ENCODE measurements around the gene GANC.

The GANC gene

DNA sequence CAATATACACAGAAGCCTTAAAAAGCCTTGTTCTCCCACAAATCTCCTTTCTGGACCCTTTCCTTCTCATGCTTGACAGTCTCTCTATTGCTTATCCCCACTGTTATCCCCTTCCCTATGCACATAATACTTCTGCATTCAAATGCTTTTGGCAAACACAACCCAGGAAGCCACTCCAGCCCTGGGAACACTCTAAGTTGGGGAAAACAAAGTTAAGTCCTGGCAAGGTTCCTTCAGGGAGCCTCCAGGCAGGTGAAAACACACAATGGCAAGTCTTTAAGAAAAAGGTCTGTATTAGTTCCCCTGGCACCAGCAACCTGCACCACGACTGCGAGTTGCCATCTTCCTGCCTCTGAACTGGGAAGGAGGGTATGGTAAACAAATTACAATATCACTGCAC lies 19.7 kb upstream of the GANC start:
- H3K36me3 ChIP-seq (ENCODE audit: control insufficient read depth in 2 of 2, insufficient read depth in 2 of 2, low read length in 2 of 2) = peaks cover 12 to 15% of the 10 kb centered on the region in 2 donors
- H3K9ac ChIP-seq (ENCODE audit: low read length in 2 of 2) = no peak overlapping the region
- no peaks in the 10 kb centered on the region for H3K9me3 ChIP-seq (ENCODE audit: control insufficient read depth in 2 of 2, low read length in 2 of 2)
- no peaks in the 10 kb centered on the region for H3K27me3 ChIP-seq (ENCODE audit: control insufficient read depth in 1 of 2, insufficient read depth in 2 of 2, low read length in 2 of 2)
- no peak overlapping the region for H3K4me3 ChIP-seq (ENCODE audit: low read length in 2 of 2)
- no peaks in the 10 kb centered on the region for H3K4me1 ChIP-seq (ENCODE audit: control insufficient read depth, insufficient read depth, low read length)
- H3K27ac ChIP-seq (ENCODE audit: low read length) = no peak overlapping the region

DNA sequence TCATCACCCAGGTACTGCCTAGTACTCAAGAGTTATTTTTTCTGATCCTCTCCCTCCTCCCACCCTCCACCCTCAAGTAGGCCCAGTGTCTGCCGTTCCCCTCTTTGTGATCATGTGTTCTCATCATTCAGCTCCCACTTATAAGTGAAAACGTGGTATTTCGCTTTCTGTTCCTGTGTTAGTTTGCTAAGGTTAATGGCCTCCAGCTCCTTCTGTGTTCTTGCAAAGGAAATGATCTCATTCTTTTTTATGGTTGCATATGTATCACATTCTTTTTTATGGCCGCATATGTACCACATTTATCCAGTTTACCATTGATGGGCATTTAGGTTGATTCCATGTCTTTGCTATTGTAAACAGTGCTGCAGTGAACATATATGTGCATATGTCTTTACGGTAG lies 8.2 kb upstream of the GANC start:
- Histone ChIP-seq H3K27me3 (ENCODE audit: control insufficient read depth in 1 of 2, insufficient read depth in 2 of 2, low read length in 2 of 2) (no peaks in the 10 kb centered on the region), H3K4me1 (ENCODE audit: control insufficient read depth, insufficient read depth, low read length) (no peaks in the 10 kb centered on the region), H3K9ac (ENCODE audit: low read length in 2 of 2) (no peak overlapping the region), H3K36me3 (ENCODE audit: control insufficient read depth in 2 of 2, insufficient read depth in 2 of 2, low read length in 2 of 2) (peaks cover 21 to 34% of the 10 kb centered on the region in 2 donors), H3K4me3 (ENCODE audit: low read length in 2 of 2) (no peak overlapping the region), H3K27ac (ENCODE audit: low read length) (no peak overlapping the region), H3K9me3 (ENCODE audit: control insufficient read depth in 2 of 2, low read length in 2 of 2) (no peaks in the 10 kb centered on the region)

DNA sequence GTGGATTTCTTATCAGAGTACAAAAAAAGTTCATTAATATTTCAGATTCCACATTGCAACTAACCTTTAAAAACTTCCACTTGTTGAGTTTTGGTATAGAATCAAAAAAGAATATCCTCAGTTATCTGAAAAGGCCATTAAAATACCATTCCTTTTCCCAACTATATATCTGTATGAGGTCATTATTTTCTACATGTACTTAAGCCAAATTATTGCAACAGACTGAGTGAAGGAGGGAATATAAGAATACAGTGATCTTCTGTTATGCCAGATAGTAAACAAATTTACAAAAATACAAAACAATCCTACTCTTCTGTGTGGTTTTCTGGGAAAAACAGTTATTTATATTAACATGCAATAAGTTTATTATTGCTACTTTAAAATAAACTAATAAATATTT lies 5.7 kb upstream of the GANC start:
- Histone ChIP-seq H3K4me3 (ENCODE audit: low read length in 2 of 2) (no peak overlapping the region), H3K36me3 (ENCODE audit: control insufficient read depth in 2 of 2, insufficient read depth in 2 of 2, low read length in 2 of 2) (peaks cover 15 to 20% of the 10 kb centered on the region in 2 donors)

DNA sequence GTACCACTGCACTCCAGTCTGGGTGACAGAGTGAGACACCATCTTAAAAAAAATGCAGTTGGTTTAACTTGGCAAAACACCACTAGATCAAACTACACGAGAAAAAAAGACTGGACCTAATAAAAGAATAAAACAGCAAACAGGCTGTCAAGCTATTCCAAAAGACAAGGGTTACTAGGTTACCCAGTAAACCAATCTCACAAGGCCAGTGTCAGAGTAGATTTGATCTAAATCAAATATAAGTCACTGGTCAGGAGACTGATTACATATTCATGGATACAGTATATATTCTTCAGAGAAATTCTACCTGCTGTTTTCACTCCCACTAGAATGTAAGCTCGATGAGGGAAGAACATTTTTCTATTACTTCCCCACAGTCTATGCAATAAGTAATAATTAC lies 2.5 kb upstream of the GANC start:
- H3K9me3 ChIP-seq (ENCODE audit: control insufficient read depth in 2 of 2, low read length in 2 of 2) = no peaks in the 10 kb centered on the region
- H3K4me1 ChIP-seq (ENCODE audit: control insufficient read depth, insufficient read depth, low read length) = peaks cover 15% of the 10 kb centered on the region
- H3K9ac ChIP-seq (ENCODE audit: low read length in 2 of 2) = no peak overlapping the region
- H3K27ac ChIP-seq (ENCODE audit: low read length) = no peak overlapping the region
- H3K36me3 ChIP-seq (ENCODE audit: control insufficient read depth in 2 of 2, insufficient read depth in 2 of 2, low read length in 2 of 2) = peaks cover 6 to 7% of the 10 kb centered on the region in 2 donors
- peak overlapping the region in 1 of 2 donors; percentile 17 for H3K4me3 ChIP-seq (ENCODE audit: low read length in 2 of 2)
- no peaks in the 10 kb centered on the region for H3K27me3 ChIP-seq (ENCODE audit: control insufficient read depth in 1 of 2, insufficient read depth in 2 of 2, low read length in 2 of 2)

More for the DNA sequence above, 5.7 kb upstream of the GANC start:
- Histone ChIP-seq H3K27ac (ENCODE audit: low read length) (no peak overlapping the region), H3K9me3 (ENCODE audit: control insufficient read depth in 2 of 2, low read length in 2 of 2) (no peaks in the 10 kb centered on the region), H3K4me1 (ENCODE audit: control insufficient read depth, insufficient read depth, low read length) (no peaks in the 10 kb centered on the region), H3K9ac (ENCODE audit: low read length in 2 of 2) (no peak overlapping the region), H3K27me3 (ENCODE audit: control insufficient read depth in 1 of 2, insufficient read depth in 2 of 2, low read length in 2 of 2) (no peaks in the 10 kb centered on the region)

DNA sequence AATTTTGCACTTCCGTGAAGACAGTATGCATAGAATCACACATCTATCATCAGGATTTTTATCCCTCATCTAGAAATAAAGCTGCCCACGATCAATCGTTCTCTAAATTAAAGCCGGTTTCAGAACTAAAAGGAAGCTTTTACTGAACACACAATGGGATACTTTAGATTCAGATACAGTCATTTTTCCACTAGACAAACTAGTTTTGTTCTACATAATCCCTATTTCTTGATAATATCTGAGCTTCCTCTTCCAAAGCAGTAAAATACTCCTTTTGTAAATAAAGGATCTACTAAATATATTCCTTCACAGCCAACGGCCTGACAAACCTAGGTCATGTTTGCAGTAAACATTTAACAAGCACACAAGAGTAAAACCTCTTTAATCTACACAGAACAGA lies 2.0 kb upstream of the GANC start:
- Histone ChIP-seq H3K9ac (ENCODE audit: low read length in 2 of 2) (no peak overlapping the region), H3K4me1 (ENCODE audit: control insufficient read depth, insufficient read depth, low read length) (peaks cover 16% of the 10 kb centered on the region), H3K9me3 (ENCODE audit: control insufficient read depth in 2 of 2, low read length in 2 of 2) (no peaks in the 10 kb centered on the region), H3K27ac (ENCODE audit: low read length) (no peak overlapping the region), H3K36me3 (ENCODE audit: control insufficient read depth in 2 of 2, insufficient read depth in 2 of 2, low read length in 2 of 2) (peaks cover 4 to 6% of the 10 kb centered on the region in 2 donors), H3K4me3 (ENCODE audit: low read length in 2 of 2) (peak overlapping the region in 1 of 2 donors; percentile 17), H3K27me3 (ENCODE audit: control insufficient read depth in 1 of 2, insufficient read depth in 2 of 2, low read length in 2 of 2) (no peaks in the 10 kb centered on the region)

DNA sequence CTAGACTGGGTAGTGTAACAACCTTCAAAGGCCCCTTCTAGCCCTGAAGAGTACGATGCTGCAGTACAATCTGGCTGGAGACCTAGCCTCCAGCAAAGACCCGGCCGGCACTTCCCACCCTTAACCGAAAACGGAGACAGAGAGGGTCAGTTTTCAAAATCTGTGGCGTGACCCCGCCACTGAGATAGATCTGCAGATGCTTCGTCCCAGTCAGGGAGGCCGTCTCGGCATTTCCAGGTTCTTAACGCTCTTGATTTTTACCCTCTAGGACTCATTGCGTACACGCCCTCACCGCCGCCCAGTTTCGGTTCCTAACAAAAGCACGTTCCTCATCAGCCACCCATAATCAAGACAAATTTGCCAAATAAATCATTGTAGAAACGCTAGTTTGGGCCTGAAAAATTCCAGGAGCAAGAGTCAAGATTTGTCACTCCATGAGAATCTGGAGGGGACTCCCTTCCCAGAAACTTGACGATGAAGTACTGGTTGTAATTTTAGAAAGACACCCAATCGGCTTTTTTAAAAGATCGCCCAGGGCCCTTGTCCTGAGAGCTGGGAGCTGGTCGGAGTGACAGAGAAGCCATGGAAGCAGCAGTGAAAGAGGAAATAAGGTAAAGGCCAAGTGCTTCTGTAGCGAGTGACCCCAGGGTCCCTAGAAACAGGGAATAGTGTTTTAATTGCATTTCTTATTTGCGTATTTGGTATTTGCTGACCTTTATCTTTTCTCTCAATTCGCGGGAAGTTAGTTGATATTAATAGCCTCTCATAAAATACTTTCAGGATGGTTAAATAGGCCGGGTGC lies 1.1 kb downstream of the GANC start:
- H3K4me3 ChIP-seq (ENCODE audit: low read length in 2 of 2) = peak overlapping the region; percentile 88 to 96
- H3K9ac ChIP-seq (ENCODE audit: low read length in 2 of 2) = peak overlapping the region; percentile 89 to 98
- H3K9me3 ChIP-seq (ENCODE audit: control insufficient read depth in 2 of 2, low read length in 2 of 2) = no peaks in the 10 kb centered on the region
- peak overlapping the region; percentile 98 for H3K27ac ChIP-seq (ENCODE audit: low read length)
- H3K4me1 ChIP-seq (ENCODE audit: control insufficient read depth, insufficient read depth, low read length) = peaks cover 16% of the 10 kb centered on the region
- H3K36me3 ChIP-seq (ENCODE audit: control insufficient read depth in 2 of 2, insufficient read depth in 2 of 2, low read length in 2 of 2) = no peaks in the 10 kb centered on the region
- no peaks in the 10 kb centered on the region for H3K27me3 ChIP-seq (ENCODE audit: control insufficient read depth in 1 of 2, insufficient read depth in 2 of 2, low read length in 2 of 2)

DNA sequence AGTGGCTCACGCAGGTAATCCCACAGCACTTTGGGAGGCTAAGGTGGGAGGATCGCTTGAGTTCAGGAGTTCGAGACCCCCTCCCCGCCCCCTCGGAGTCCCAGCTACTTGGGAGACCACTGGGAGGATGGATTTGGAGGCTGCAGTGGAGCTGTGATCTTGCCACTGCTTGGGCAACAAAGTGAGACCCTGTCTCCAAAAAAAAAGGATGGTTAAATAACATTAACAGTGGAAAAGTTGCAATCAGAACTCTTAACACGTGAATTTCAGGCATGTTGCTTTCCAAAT lies 1.6 kb downstream of the GANC start:
- Histone ChIP-seq H3K27me3 (ENCODE audit: control insufficient read depth in 1 of 2, insufficient read depth in 2 of 2, low read length in 2 of 2) (no peaks in the 10 kb centered on the region), H3K9ac (ENCODE audit: low read length in 2 of 2) (peak overlapping the region; percentile 89 to 98), H3K9me3 (ENCODE audit: control insufficient read depth in 2 of 2, low read length in 2 of 2) (no peaks in the 10 kb centered on the region), H3K27ac (ENCODE audit: low read length) (peak overlapping the region; percentile 98), H3K4me1 (ENCODE audit: control insufficient read depth, insufficient read depth, low read length) (peaks cover 16% of the 10 kb centered on the region), H3K36me3 (ENCODE audit: control insufficient read depth in 2 of 2, insufficient read depth in 2 of 2, low read length in 2 of 2) (peaks cover 2 to 3% of the 10 kb centered on the region in 2 donors), H3K4me3 (ENCODE audit: low read length in 2 of 2) (peak overlapping the region; percentile 88 to 96)

DNA sequence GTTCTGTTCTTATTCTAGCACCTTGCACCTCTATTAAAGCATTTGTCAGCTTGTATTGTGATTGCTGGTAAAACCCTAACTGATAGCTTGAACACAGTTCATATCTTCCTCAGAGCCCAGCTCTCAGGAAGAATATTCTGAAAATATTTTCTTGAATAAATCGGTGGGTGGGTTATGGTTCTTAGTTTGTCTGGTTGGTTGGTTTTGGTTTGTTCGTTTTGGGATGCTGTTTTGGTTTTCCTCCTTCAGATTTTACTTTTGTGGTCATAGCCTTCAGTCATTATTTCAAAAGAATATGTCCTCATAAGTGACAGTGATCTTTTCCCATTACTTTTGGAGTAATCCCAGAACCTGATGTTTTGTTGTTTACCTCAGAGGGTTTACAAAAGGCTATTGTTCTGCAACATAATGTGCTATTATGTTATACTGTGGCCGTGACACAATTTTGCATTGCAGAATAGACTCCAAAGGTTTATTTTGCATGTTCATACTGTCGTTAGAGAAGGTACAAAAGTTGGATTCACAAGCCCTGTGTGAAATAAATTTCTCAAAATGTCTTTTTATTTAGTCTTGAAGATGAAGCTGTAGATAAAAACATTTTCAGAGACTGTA lies 2.9 kb downstream of the GANC start:
- Histone ChIP-seq H3K4me1 (ENCODE audit: control insufficient read depth, insufficient read depth, low read length) (peaks cover 16% of the 10 kb centered on the region), H3K27me3 (ENCODE audit: control insufficient read depth in 1 of 2, insufficient read depth in 2 of 2, low read length in 2 of 2) (no peaks in the 10 kb centered on the region), H3K4me3 (ENCODE audit: low read length in 2 of 2) (no peak overlapping the region), H3K27ac (ENCODE audit: low read length) (peak overlapping the region; percentile 98), H3K9me3 (ENCODE audit: control insufficient read depth in 2 of 2, low read length in 2 of 2) (no peaks in the 10 kb centered on the region), H3K36me3 (ENCODE audit: control insufficient read depth in 2 of 2, insufficient read depth in 2 of 2, low read length in 2 of 2) (peaks cover 9 to 12% of the 10 kb centered on the region in 2 donors), H3K9ac (ENCODE audit: low read length in 2 of 2) (no peak overlapping the region)

DNA sequence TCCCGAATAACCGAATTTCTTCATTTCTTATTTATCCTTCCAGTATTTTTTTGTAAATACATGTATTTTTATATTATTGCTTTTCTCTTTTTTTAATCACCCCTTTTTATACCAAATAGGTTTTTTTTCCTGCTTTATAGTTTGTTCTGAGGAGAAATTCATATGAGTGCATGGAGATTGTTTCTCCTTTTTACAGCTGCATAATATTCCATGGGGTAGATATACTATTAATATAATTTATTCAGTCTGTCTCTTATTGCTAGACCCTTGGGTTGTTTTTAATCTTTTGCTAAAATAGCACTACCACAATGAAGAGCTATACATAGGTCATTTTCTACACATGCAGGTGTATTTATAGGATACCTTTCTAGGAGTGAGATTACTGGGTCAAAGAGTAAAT lies 3.8 kb downstream of the GANC start:
- H3K27me3 ChIP-seq (ENCODE audit: control insufficient read depth in 1 of 2, insufficient read depth in 2 of 2, low read length in 2 of 2) = no peaks in the 10 kb centered on the region
- H3K9ac ChIP-seq (ENCODE audit: low read length in 2 of 2) = no peak overlapping the region
- no peaks in the 10 kb centered on the region for H3K9me3 ChIP-seq (ENCODE audit: control insufficient read depth in 2 of 2, low read length in 2 of 2)
- H3K27ac ChIP-seq (ENCODE audit: low read length) = no peak overlapping the region
- H3K4me3 ChIP-seq (ENCODE audit: low read length in 2 of 2) = no peak overlapping the region
- H3K4me1 ChIP-seq (ENCODE audit: control insufficient read depth, insufficient read depth, low read length) = peaks cover 16% of the 10 kb centered on the region
- peaks cover 14 to 15% of the 10 kb centered on the region in 2 donors for H3K36me3 ChIP-seq (ENCODE audit: control insufficient read depth in 2 of 2, insufficient read depth in 2 of 2, low read length in 2 of 2)

DNA sequence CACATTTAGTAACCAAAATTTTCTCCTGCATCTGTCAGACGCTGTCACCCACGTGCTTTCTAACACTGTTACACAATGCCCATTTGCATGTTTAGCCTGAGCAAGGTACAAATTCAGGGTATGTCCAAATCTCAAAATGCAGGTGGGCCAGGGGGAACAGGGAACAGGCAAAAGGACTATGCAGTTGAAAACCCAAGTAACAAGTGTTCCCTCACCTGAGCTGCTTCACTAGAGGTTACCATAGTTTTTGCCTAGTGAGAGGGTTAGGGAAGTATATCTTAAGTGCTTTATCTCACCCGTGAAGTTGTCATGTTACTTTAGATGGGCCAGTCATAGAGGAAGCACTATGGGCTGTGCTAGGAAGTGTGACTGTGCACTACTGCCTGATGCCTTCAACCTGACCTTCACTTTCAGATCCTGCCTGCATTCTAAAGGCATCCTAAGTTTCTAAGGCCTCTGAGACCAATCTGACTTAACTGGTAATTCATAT lies 6.3 kb downstream of the GANC start:
- no peaks in the 10 kb centered on the region for H3K9me3 ChIP-seq (ENCODE audit: control insufficient read depth in 2 of 2, low read length in 2 of 2)
- no peak overlapping the region for H3K9ac ChIP-seq (ENCODE audit: low read length in 2 of 2)
- peaks cover 20 to 26% of the 10 kb centered on the region in 2 donors for H3K36me3 ChIP-seq (ENCODE audit: control insufficient read depth in 2 of 2, insufficient read depth in 2 of 2, low read length in 2 of 2)
- H3K27me3 ChIP-seq (ENCODE audit: control insufficient read depth in 1 of 2, insufficient read depth in 2 of 2, low read length in 2 of 2) = no peaks in the 10 kb centered on the region
- H3K4me1 ChIP-seq (ENCODE audit: control insufficient read depth, insufficient read depth, low read length) = peaks cover 14% of the 10 kb centered on the region
- H3K27ac ChIP-seq (ENCODE audit: low read length) = no peak overlapping the region
- H3K4me3 ChIP-seq (ENCODE audit: low read length in 2 of 2) = no peak overlapping the region

DNA sequence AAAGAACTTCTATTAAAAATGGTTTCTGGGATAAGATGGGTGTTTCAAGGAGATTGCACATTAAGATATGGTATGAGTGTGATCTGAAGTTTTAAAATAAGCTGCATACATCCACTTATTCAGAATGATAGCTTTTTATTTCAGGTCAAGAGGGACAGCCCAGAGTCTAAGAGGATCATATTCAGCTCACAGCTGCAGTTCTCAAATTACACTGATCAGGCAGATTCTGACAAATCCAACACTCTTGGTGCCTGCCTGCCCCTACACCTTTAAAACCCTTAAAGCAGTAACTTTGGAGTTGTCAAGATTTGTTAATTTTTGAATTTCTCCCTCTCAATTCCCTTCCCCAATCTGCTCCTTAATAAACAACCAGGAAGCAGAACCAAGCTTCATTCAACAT lies 9.3 kb downstream of the GANC start:
- H3K27me3 ChIP-seq (ENCODE audit: control insufficient read depth in 1 of 2, insufficient read depth in 2 of 2, low read length in 2 of 2) = no peaks in the 10 kb centered on the region
- H3K36me3 ChIP-seq (ENCODE audit: control insufficient read depth in 2 of 2, insufficient read depth in 2 of 2, low read length in 2 of 2) = peaks cover 20 to 26% of the 10 kb centered on the region in 2 donors
- no peak overlapping the region for H3K27ac ChIP-seq (ENCODE audit: low read length)
- H3K4me3 ChIP-seq (ENCODE audit: low read length in 2 of 2) = no peak overlapping the region
- no peaks in the 10 kb centered on the region for H3K4me1 ChIP-seq (ENCODE audit: control insufficient read depth, insufficient read depth, low read length)
- no peak overlapping the region for H3K9ac ChIP-seq (ENCODE audit: low read length in 2 of 2)
- H3K9me3 ChIP-seq (ENCODE audit: control insufficient read depth in 2 of 2, low read length in 2 of 2) = no peaks in the 10 kb centered on the region

All from stomach smooth muscle (tissue), 2 donors.